Stimulated activated CD4-positive, alpha-beta T cell treated with anti-CD3 and anti-CD28 coated beads, Interleukin-1b, Interleukin-23, amount 100 ng/mL, for 4 hours (primary cell): ENCODE results near the gene FAM120C.
A peak's percentile ranks its signal among the peaks of the same experiment; 100 is the strongest.

Experiments
- DNase-seq, 2 donors: peaks; one replicate each; pipeline ENCODE4 v3.0.0-alpha.2; 2020; ENCODE audit warnings: low read depth in 2 of 2

Gene FAM120C

GRCh38 chrX:54182864-54183613, at the start of gene FAM120C:
Gene FAM120C (minus strand): TSS chrX:54183254. CDS start chrX:54183198, 56 bp downstream.
- peak; percentile 55 to 67 for DNase-seq

GRCh38 chrX:54230435-54231148, 47.5 kb upstream of the FAM120C start:
- no peak for DNase-seq

- DNase-seq: no peak
These were observed 40.5 kb upstream of the FAM120C start for GRCh38 chrX:54223581-54223980.

GRCh38 chrX:54213603-54214002, 30.5 kb upstream of the FAM120C start:
- DNase-seq: no peak

- no peak for DNase-seq
These were observed 25.5 kb upstream of the FAM120C start for GRCh38 chrX:54208531-54208930.

- DNase-seq: no peak
These were observed 15.2 kb upstream of the FAM120C start for GRCh38 chrX:54198262-54198661.

GRCh38 chrX:54194982-54195588, 12.0 kb upstream of the FAM120C start:
- no peak for DNase-seq

- DNase-seq: no peak
These were observed 10.2 kb upstream of the FAM120C start for GRCh38 chrX:54193085-54193821.

- no peak for DNase-seq
These were observed 1.4 kb upstream of the FAM120C start for GRCh38 chrX:54184474-54184873.

GRCh38 chrX:54182194-54182863, 725 bp downstream of the FAM120C start:
- DNase-seq: peak; percentile 44 to 53

GRCh38 chrX:54181202-54181953, 1.7 kb downstream of the FAM120C start:
- DNase-seq: no peak

- DNase-seq: no peak
These were observed 2.7 kb downstream of the FAM120C start for GRCh38 chrX:54180403-54180802.

GRCh38 chrX:54178100-54178940, 4.7 kb downstream of the FAM120C start:
- DNase-seq: no peak

- DNase-seq: no peak
These were observed 5.7 kb downstream of the FAM120C start for GRCh38 chrX:54177306-54177705.

GRCh38 chrX:54173791-54174190, 9.3 kb downstream of the FAM120C start:
- DNase-seq: no peak

GRCh38 chrX:54172455-54172854, 10.6 kb downstream of the FAM120C start:
- DNase-seq: no peak

- no peak for DNase-seq
These were observed 11.4 kb downstream of the FAM120C start for GRCh38 chrX:54171527-54172250.

GRCh38 chrX:54171091-54171490, 12.0 kb downstream of the FAM120C start:
- no peak for DNase-seq

- no peak for DNase-seq
These were observed 16.1 kb downstream of the FAM120C start for GRCh38 chrX:54166915-54167314.
